ENCODE data around the gene FDX2. TPM values are rescaled to one million over a fixed set of nuclear protein-coding genes. Genes with fewer than 3 reads are reported as not detected.

FDX2 gene
- total RNA-seq, 4 donors from 2014 or later = 8.0 to 20.7 (median 12.3) TPM

GRCh38 chr19:10295847-10296591 lies 19.8 kb downstream of the FDX2 start:
- WGBS, 2 donors = 2 to 18% methylated on average over 5 to 29 of the region's 58 CpGs
- peaks cover 16 to 97% (median 29%) of the 10 kb centered on the region in 4 donors for H3K27me3 ChIP-seq
- peak overlapping the region in 3 of 4 donors; percentile 20 to 61 (median 33) for H3K4me3 ChIP-seq
- H3K36me3 ChIP-seq = no peaks in the 10 kb centered on the region
- peaks cover 26 to 58% (median 33%) of the 10 kb centered on the region in 3 donors for H3K4me1 ChIP-seq
- H3K27ac ChIP-seq = no peak overlapping the region
- H3K9me3 ChIP-seq = no peaks in the 10 kb centered on the region
- TF ChIP-seq POLR2A (IDR thresholded peaks at IDR 0.05) = no peak
- TF ChIP-seq CTCF (IDR thresholded peaks at IDR 0.05) = no peak
- DNase-seq = no peak
- intact Hi-C loops (cut with DNase I) = no loop called here

GRCh38 chr19:10295305-10295846 lies 20.4 kb downstream of the FDX2 start:
- WGBS, 2 donors = 0% methylated on average over 6 to 9 of the region's 48 CpGs

GRCh38 chr19:10294368-10294697 lies 21.5 kb downstream of the FDX2 start:
- H3K27ac ChIP-seq = no peak overlapping the region
- H3K27me3 ChIP-seq = peaks cover 23 to 99% (median 40%) of the 10 kb centered on the region in 4 donors
- no peaks in the 10 kb centered on the region for H3K9me3 ChIP-seq
- H3K36me3 ChIP-seq = no peaks in the 10 kb centered on the region
- H3K4me3 ChIP-seq = no peak overlapping the region
- no peak for TF ChIP-seq POLR2A (IDR thresholded peaks at IDR 0.05)
- TF ChIP-seq CTCF (IDR thresholded peaks at IDR 0.05) = no peak
- peaks cover 43 to 75% (median 49%) of the 10 kb centered on the region in 3 donors for H3K4me1 ChIP-seq
- intact Hi-C loops (cut with DNase I) = no loop called here
- 4 to 34% methylated on average over 4 to 12 of the region's 25 CpGs for WGBS, 2 donors
- DNase-seq = no peak

More at GRCh38 chr19:10295305-10295846, 20.4 kb downstream of the FDX2 start:
- peak overlapping the region in 3 of 4 donors; percentile 20 to 61 (median 33) for H3K4me3 ChIP-seq
- DNase-seq = no peak
- no peaks in the 10 kb centered on the region for H3K9me3 ChIP-seq
- no peak overlapping the region for H3K27ac ChIP-seq
- H3K27me3 ChIP-seq = peaks cover 16 to 97% (median 34%) of the 10 kb centered on the region in 4 donors
- TF ChIP-seq CTCF (IDR thresholded peaks at IDR 0.05) (peak in 1 of 6 experiments; percentile 3), POLR2A (IDR thresholded peaks at IDR 0.05) (peak in 1 of 4 donors; percentile 38)
- peaks cover 33 to 65% (median 40%) of the 10 kb centered on the region in 3 donors for H3K4me1 ChIP-seq
- H3K36me3 ChIP-seq = no peaks in the 10 kb centered on the region
- intact Hi-C loops (cut with DNase I) = no loop called here

GRCh38 chr19:10293637-10294367 lies 22.0 kb downstream of the FDX2 start:
- peaks cover 49 to 80% (median 53%) of the 10 kb centered on the region in 3 donors for H3K4me1 ChIP-seq
- no peak overlapping the region for H3K27ac ChIP-seq
- no peak for DNase-seq
- H3K27me3 ChIP-seq = peaks cover 27 to 99% (median 41%) of the 10 kb centered on the region in 4 donors
- WGBS, 2 donors = 66% methylated on average over 7 of the region's 49 CpGs; no CpG with 5 or more reads in 1 of the 2 donors
- intact Hi-C loops (cut with DNase I) = no loop called here
- peak overlapping the region in 1 of 4 donors; percentile 2 for H3K4me3 ChIP-seq
- TF ChIP-seq POLR2A (IDR thresholded peaks at IDR 0.05) = no peak
- no peak for TF ChIP-seq CTCF (IDR thresholded peaks at IDR 0.05)
- no peaks in the 10 kb centered on the region for H3K9me3 ChIP-seq
- H3K36me3 ChIP-seq = no peaks in the 10 kb centered on the region
